ENCODE results near the gene SETDB1.
"Not testable (repeated sequence)": the region's sequence is repeated elsewhere in the genome, so short reads cannot be mapped to it uniquely, and the experiment has no call there.

The SETDB1 gene

GRCh38 chr1:150927624-150928023 is 1.5 kb downstream of the SETDB1 start:
- no peak overlapping the region for H3K27ac ChIP-seq

GRCh38 chr1:150928286-150928685 is 2.1 kb downstream of the SETDB1 start:
- Histone ChIP-seq H3K4me3 (ENCODE audit: low read depth, low read length) (no peak overlapping the region), H3K9me3 (ENCODE audit: control insufficient read depth, low read length) (no peaks in the 10 kb centered on the region), H3K79me2 (peaks cover 3% of the 10 kb centered on the region), H3K4me1 (no peaks in the 10 kb centered on the region), H3K4me2 (ENCODE audit: low read length) (no peak overlapping the region), H2AFZ (no peak overlapping the region), H3K9ac (no peak overlapping the region), H3K27me3 (ENCODE audit: control insufficient read depth, insufficient read depth, low read length) (no peaks in the 10 kb centered on the region), H3K27ac (no peak overlapping the region), H3K36me3 (ENCODE audit: control insufficient read depth, insufficient read depth, low read length) (no peaks in the 10 kb centered on the region)
- TF ChIP-seq CTCF (IDR thresholded peaks at IDR 0.05) = no peak

More at GRCh38 chr1:150927624-150928023, 1.5 kb downstream of the SETDB1 start:
- no peak overlapping the region for H3K4me3 ChIP-seq (ENCODE audit: low read depth, low read length)
- no peak overlapping the region for H3K9ac ChIP-seq
- H3K4me1 ChIP-seq = no peaks in the 10 kb centered on the region
- H3K9me3 ChIP-seq (ENCODE audit: control insufficient read depth, low read length) = no peaks in the 10 kb centered on the region
- no peak for TF ChIP-seq CTCF (IDR thresholded peaks at IDR 0.05)
- no peaks in the 10 kb centered on the region for H3K27me3 ChIP-seq (ENCODE audit: control insufficient read depth, insufficient read depth, low read length)
- H3K36me3 ChIP-seq (ENCODE audit: control insufficient read depth, insufficient read depth, low read length) = no peaks in the 10 kb centered on the region
- H3K79me2 ChIP-seq = peaks cover 3% of the 10 kb centered on the region
- no peak overlapping the region for H3K4me2 ChIP-seq (ENCODE audit: low read length)
- H2AFZ ChIP-seq = no peak overlapping the region

GRCh38 chr1:150928775-150929174 is 2.6 kb downstream of the SETDB1 start:
- not testable (repeated sequence) for H2AFZ ChIP-seq; H3K4me2 ChIP-seq (ENCODE audit: low read length); H3K27ac ChIP-seq; H3K9me3 ChIP-seq (ENCODE audit: control insufficient read depth, low read length); H3K4me1 ChIP-seq; H3K27me3 ChIP-seq (ENCODE audit: control insufficient read depth, insufficient read depth, low read length); H3K4me3 ChIP-seq (ENCODE audit: low read depth, low read length); H3K79me2 ChIP-seq; H3K36me3 ChIP-seq (ENCODE audit: control insufficient read depth, insufficient read depth, low read length); H3K9ac ChIP-seq

GRCh38 chr1:150931773-150932172 is 5.6 kb downstream of the SETDB1 start:
- Histone ChIP-seq H2AFZ (no peak overlapping the region), H3K36me3 (ENCODE audit: control insufficient read depth, insufficient read depth, low read length) (no peaks in the 10 kb centered on the region), H3K79me2 (no peaks in the 10 kb centered on the region), H3K9ac (no peak overlapping the region), H3K4me2 (ENCODE audit: low read length) (no peak overlapping the region), H3K27ac (no peak overlapping the region), H3K9me3 (ENCODE audit: control insufficient read depth, low read length) (no peaks in the 10 kb centered on the region), H3K27me3 (ENCODE audit: control insufficient read depth, insufficient read depth, low read length) (no peaks in the 10 kb centered on the region), H3K4me3 (ENCODE audit: low read depth, low read length) (no peak overlapping the region), H3K4me1 (no peaks in the 10 kb centered on the region)
- TF ChIP-seq CTCF (IDR thresholded peaks at IDR 0.05) = no peak

- no peak overlapping the region for H3K4me3 ChIP-seq (ENCODE audit: low read depth, low read length)
- no peaks in the 10 kb centered on the region for H3K36me3 ChIP-seq (ENCODE audit: control insufficient read depth, insufficient read depth, low read length)
- H3K9ac ChIP-seq = no peak overlapping the region
Observed at GRCh38 chr1:150944856-150945255, 18.7 kb downstream of the SETDB1 start.

More at GRCh38 chr1:150944856-150945255, 18.7 kb downstream of the SETDB1 start:
- H2AFZ ChIP-seq = no peak overlapping the region
- no peak overlapping the region for H3K27ac ChIP-seq
- H3K27me3 ChIP-seq (ENCODE audit: control insufficient read depth, insufficient read depth, low read length) = no peaks in the 10 kb centered on the region
- TF ChIP-seq CTCF (IDR thresholded peaks at IDR 0.05) = no peak
- H3K4me1 ChIP-seq = no peaks in the 10 kb centered on the region
- no peaks in the 10 kb centered on the region for H3K9me3 ChIP-seq (ENCODE audit: control insufficient read depth, low read length)
- H3K4me2 ChIP-seq (ENCODE audit: low read length) = no peak overlapping the region
- no peaks in the 10 kb centered on the region for H3K79me2 ChIP-seq
